Inflammatory macrophage treated with lipopolysaccharide for 1 hour (primary cell): ENCODE results near the gene OR2B2.

Experiments used
- DNase-seq, 2 donors: peaks; one replicate each; pipeline ENCODE4 v3.0.0-alpha.2; 2020 to 2022

OR2B2 gene

DNA sequence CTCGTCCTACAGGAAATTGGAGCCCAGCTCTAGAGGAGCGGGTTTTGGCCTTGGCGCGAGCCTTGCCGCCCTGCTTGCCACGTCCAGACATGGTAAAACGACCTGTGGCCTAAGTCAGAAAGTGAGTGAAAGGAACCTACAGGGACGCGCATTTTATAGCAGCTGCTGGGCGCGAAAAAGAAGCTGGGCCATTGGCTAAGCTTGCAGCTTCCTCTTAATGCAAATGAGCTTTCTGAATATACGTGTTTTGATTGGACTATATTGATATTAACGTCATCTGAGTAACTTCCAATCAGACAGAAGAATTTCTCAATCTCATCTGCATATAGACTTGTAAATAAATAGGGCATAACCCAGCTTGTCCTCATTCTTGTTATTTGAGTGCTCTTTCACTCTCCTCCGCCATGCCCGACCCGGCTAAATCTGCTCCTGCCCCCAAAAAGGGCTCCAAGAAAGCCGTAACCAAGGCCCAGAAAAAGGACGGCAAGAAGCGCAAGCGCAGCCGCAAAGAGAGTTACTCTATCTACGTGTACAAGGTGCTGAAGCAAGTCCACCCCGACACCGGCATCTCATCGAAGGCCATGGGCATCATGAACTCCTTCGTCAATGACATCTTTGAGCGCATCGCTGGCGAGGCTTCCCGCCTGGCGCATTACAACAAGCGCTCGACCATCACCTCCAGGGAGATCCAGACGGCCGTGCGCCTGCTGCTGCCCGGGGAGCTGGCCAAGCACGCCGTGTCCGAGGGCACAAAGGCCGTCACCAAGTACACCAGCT, 18.9 kb downstream of the OR2B2 start:
- peak; percentile 93 to 97 for DNase-seq

DNA sequence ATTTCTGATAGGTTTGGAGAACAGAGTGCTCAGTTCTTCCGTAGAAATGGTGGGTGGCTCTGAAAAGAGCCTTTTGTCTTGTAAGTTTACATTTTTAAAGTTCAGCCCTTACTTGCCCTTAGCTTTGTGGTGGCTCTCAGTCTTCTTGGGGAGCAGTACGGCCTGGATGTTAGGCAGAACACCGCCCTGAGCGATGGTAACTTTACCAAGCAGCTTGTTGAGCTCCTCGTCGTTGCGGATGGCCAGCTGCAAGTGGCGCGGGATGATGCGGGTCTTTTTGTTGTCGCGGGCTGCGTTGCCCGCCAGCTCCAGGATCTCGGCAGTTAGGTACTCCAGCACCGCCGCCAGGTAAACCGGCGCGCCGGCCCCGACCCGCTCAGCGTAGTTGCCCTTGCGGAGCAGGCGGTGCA, 19.5 kb downstream of the OR2B2 start:
- DNase-seq, result peak in 1 of 2 donors; percentile 15

DNA sequence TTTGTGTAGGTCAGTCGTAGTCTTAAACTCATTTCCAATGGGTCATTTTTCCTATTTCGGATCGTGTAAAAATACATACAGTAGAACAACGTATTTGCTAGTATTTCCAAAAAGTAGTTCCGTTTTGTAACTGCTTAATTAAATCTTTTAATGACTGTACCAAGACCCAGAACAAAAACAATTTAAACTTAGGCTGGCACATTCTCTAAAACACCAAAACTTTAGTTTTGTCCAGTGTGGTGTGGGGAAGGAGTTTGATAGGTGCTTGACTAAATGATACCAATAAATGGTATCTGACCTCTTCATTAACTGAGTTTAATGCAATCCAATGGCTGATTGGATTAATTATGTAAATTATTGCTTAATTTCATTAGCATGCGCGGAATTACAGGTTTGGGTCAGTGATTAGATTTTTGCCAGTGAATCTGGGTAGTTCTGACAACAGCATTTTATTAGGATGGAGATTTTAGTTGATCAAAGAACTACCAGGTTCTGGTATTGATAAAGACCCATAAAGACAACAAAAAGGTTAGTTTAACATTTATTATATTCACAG, 20.8 kb downstream of the OR2B2 start:
- DNase-seq, result no peak

DNA sequence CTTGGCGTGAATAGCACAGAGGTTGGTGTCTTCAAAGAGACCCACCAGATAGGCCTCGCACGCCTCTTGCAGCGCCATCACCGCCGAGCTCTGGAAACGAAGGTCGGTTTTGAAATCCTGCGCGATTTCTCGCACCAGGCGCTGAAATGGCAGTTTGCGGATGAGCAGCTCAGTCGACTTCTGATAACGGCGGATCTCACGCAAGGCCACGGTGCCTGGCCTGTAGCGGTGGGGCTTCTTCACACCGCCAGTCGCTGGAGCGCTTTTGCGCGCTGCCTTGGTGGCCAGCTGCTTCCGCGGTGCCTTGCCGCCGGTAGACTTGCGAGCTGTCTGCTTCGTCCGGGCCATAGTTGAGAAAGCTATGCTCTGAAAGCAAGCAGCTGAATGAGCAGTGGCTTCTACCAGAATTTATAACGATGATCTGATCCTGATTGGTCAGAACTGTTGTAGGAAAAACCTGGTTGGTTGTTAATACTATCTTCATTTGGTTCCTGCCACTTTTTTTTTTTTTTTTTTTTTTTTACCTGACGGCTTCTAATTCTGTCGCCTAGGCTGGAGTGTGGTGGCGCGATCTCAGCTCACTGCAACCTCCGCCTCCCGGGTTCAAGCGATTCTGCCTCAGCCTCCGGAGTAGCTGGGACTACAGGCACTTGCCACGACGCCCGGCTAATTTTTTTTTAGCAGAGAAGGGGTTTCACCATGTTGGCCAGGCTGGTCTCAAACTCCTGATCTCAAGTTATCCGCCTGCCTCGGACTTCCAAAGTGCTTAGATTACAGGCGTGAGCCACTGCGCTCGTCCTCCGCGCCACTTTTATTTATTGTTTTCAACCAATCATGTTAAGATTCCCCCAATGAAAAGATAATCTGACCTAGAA, 21.5 kb downstream of the OR2B2 start:
- DNase-seq, result peak; percentile 72 to 82

DNA sequence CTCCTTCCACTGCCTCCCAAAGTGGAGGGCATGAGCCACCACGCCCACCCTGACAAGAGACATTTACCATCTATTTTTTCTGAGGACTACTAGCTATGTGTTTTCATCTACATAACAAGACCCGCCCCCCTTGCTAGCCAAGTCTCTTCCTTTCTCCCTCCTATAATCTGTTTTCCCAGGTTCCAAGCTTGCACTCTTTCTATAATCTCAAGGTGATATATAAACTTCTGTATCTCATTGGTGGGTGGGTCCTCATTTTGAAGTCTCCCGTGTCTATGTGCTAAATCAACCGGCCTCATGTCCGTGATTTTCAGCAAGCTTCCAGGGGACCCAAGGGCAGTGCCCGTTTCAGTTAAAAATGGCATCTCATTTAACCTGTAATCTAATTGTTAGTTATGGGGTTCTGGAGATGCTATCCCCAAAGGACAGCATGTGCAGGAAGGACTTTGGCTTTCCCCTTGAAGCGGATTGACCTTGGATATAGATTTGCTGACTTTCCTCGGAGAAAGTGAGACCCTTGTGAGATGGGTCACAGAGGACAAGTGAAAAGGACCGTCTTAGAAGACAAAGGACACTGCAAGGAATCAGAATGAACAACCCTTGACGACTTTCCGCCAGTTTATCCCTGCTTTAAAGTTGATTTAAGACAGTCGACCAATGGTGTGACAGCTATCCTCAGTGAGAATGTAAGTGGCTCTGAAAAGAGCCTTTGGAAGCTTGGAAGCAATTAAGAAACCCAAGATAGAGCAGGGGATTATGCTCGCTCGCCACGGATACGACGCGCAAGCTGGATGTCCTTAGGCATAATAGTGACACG, 22.4 kb downstream of the OR2B2 start:
- no peak for DNase-seq

DNA sequence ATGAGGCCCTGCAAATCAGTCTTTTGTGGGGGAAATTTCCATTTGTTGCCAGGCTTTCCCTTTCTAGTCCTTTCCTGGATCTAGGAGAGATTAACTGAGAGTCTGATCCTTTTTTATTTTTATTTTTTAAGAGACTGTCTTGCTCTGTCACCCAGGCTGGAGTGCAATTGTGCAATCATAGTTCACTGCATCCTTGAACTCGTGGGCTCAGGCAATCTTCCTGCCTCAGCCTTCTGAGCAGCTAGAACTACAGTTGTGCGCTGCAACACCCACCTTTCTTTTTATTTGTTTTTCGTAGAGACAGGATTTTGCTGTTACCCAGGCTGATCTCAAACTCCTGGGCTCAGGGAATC, 22.9 kb downstream of the OR2B2 start:
- DNase-seq, result no peak

DNA sequence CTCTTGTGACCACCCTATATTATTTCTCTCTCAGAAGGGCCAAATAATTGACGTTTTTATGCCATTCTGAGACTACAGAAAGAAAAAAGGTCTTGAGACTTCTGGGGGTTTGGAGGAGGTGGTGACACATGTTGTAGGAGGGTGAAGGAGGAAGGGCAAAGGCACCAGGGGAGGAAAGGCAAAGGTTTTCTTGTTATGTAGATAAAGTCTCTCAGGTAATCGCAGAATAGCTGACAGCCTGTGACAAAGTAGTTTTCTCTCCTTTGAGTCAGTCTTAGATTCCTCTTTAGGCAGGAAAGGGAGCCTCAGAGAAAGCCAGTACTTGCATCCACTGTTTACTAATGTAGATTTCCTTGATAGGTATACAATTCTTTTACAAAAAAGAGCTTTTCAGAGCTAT, 23.6 kb downstream of the OR2B2 start:
- no peak for DNase-seq

DNA sequence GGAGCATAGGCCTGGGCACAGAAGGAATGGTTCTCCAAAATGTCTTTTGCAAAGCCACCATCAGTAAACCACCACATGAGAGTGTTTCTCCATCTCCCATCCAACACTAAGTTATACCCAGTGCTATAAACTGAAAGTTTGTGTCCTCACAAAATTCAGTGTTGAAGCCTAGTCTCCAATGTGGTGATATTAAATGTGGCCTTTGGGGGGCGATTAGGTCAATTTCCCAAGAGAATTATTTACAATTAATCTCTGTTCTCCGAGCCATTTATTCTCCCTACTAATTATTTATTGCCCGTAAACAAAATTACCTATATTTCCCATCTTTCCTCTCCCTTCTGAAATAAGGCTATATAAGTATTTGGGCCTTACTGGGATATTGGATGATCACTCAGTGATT, 26.1 kb downstream of the OR2B2 start:
- DNase-seq, result no peak

DNA sequence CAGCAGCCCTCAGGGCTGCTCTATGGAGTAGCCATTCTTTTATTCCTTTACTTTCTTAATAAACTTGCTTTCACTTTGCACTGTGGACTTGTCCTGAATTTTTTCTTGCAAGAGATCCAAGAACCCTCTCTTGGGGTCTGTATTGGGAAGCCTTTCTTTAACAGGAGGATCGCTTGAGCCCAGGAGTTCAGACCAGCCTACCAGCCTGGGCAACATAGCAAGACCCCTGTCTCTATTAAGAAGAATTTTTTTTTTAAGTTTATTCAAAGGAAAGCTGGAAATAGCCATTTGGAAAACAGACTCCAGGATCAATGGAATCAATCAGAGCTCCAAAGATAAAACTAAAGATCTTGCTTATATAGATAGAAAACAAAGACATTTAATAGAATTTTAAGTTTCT, 29.1 kb downstream of the OR2B2 start:
- DNase-seq, result no peak

DNA sequence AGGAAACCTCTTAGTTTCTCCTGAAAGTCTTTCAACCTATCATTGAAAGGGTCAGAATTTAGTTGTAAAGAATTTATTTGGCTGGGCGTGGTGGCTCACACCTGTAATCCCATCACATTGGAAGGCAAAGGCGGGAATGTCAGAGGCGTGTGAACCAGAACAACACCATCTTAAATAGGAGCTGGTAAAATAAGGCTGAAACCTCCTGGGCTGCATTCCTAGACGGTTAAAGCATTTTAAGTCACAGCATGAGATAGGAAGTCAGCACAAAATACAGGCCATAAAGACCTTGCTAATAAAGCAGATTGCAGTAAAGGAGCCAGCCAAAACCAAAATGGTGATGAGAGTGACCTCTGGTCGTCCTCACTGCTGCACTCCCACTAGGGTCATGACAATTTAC, 29.6 kb downstream of the OR2B2 start:
- DNase-seq, result no peak

DNA sequence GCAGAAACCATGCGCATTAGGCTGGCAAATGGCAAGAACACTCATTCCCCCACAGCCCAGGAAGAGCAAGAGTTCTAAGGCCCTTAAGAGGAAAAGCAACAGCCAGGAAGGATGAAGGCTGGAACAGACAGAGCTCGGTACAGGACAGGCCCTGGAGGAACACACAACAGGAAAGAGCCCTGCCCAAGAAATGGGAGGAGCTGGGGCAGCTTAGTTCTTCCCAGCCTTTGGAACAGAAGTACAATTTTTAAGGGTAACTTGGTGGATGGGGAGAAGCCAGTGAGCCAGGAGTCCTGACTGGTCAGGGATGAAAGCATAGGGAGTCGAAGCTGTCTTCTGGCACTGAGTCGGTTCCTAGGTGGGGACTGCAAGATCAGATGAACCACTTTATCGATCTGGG, 32.4 kb downstream of the OR2B2 start:
- DNase-seq, result no peak

DNA sequence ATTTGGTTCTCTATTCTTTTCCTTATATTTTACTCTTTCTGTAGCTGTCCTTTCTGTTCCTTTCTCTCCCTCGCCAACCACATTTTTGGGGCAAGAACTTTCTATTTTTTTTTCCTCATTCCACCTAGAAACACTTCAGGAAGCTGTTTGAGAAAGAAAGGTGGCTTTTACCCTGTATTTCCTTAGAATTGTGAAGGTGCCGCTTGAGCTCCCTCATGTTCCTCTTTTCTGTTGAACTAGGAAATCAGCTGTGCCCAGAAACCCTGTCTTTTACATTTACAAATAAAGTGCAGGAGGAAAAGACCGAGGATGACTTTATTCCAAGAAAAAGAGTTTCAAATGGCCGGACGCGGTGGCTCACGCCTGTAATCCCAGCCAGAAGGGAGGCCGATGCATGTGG, 38.2 kb downstream of the OR2B2 start:
- DNase-seq, result no peak

DNA sequence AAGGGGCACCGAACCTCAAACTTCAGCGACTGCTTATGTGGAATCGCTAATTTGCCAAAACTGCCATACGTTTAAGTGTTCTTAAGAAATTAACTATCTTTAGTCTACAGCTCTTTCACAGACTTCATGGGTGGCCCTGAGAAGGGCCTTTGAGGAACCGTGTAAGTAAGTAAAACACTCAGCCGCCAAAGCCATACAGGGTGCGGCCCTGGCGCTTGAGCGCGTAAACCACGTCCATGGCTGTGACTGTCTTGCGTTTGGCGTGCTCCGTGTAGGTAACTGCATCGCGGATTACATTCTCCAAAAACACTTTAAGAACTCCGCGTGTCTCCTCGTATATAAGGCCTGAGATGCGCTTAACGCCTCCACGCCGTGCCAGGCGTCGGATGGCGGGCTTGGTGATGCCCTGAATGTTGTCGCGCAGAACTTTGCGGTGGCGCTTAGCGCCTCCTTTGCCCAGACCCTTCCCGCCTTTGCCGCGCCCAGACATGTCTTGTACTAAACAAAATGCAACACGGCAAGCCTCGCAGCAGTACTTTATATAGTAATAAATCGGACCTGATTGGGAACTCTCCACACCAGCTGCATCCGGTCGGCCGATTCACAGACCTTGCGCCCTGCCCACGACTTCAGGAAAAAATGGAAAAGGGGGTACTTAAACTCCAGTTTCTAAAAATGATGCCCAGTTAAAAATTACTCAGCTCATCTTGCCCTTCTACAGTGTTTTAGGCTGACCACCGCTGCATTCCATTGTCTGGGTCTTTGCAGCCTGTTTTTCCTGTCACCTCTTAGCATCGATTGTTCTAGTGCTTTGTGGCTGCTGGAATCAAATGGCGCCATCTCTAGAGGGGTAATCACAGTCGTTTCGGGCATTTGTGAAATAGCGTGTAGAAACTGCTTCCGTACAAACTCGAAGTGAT, 38.9 kb downstream of the OR2B2 start:
- peak; percentile 47 to 54 for DNase-seq

DNA sequence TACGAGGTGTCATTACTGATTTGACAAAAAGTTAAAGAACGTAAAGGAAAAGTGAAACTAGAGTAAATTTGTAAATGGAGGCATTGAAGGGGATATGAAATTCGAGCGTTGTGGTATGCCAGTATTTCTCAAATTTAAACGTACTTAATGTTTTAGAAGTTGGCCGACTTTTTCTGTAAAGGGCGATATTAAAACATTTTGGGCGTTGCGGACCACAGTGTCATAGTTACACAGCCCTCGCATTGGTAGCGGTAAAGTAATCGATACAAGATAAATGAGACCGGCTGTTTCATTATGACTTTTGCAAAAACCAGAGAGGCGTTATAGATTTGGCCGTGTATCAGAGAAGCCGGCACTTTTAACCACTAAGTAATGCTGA, 39.6 kb downstream of the OR2B2 start:
- no peak for DNase-seq

DNA sequence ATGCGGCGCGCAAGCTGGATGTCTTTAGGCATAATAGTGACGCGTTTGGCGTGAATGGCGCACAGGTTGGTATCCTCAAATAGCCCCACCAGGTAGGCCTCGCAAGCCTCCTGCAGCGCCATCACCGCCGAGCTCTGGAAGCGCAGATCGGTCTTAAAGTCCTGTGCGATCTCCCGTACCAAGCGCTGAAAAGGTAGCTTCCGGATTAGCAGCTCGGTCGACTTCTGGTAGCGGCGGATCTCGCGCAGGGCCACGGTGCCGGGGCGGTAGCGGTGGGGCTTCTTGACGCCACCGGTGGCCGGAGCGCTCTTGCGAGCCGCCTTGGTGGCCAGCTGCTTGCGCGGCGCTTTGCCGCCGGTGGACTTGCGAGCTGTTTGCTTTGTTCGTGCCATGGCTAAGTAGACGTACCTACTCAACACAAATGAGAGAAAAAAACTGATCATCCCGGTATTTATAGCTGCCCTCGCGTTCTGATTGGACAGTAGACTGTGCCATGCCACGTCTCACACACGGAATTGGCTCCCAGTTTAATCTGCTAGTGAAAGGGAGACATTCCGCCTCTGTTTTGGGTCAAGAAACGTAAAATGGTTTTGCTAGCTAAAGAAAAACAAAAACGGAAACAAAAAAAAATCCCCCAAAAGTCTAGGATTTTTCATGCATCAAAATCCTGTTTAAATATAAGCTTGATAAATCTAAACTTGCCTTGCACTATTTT, 40.1 kb downstream of the OR2B2 start:
- DNase-seq, result peak; percentile 93 to 98

DNA sequence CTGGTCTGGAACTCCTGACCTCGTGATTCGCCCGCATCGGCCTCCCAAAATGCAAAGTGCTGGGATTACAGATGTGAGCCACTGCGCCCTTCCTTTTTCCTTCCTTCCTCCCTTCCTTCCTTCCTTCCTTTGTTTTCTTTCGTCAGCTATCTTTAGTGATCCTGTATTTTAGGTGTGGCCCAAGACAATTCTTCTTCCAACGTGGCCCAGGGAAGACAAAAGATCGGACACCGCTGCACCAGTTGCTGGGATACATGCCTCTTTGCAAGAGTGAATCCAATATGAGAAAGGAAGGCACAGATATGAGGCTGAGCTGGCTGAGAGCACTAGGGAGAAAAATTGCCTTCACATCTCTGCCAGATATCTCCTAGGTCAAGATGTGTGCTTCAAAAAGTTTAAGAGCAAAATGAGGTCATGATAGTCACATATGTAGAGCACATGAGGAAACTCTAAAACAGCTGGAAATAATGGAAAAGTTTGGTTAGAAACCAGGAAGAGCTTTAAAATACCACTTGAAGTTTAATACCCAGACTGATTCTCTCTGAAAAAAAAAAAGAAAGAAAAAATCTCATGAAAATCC, 41.8 kb downstream of the OR2B2 start:
- no peak for DNase-seq

DNA sequence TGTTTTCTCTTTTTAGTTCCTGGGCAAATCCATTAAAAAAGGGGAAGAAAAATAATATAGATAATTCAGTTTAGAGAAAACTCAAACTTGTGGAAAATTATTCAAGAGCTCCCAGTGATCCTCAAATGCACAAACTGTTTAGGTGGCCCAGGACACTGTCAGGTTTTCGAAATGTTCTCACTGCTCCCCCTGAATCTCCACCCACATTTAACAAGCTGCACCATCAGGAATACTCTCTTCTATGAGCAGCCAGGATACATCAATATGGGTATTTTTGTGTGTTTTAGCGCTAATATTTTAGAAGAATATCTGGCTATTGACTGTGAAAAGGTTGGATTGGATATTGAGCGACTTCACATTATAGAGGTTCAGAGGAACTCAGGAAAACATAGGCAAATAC, 43.9 kb downstream of the OR2B2 start:
- no peak for DNase-seq

DNA sequence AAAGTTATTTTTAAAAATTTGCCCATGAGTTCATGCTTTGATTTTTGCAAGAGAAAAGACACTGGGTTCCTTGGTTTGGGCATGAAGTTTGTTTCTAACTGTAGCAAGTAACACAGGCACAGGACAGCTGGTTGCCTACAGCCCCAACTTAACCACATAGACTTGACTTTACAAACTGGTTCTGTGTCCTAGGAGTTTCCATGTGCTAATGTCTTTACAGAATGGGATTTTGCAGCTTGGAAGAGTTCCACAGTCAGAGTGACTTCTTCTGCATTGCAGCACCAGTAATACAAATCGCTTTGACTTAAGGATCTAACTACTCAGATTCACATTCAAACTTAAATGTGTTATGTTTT, 44.3 kb downstream of the OR2B2 start:
- no peak for DNase-seq

DNA sequence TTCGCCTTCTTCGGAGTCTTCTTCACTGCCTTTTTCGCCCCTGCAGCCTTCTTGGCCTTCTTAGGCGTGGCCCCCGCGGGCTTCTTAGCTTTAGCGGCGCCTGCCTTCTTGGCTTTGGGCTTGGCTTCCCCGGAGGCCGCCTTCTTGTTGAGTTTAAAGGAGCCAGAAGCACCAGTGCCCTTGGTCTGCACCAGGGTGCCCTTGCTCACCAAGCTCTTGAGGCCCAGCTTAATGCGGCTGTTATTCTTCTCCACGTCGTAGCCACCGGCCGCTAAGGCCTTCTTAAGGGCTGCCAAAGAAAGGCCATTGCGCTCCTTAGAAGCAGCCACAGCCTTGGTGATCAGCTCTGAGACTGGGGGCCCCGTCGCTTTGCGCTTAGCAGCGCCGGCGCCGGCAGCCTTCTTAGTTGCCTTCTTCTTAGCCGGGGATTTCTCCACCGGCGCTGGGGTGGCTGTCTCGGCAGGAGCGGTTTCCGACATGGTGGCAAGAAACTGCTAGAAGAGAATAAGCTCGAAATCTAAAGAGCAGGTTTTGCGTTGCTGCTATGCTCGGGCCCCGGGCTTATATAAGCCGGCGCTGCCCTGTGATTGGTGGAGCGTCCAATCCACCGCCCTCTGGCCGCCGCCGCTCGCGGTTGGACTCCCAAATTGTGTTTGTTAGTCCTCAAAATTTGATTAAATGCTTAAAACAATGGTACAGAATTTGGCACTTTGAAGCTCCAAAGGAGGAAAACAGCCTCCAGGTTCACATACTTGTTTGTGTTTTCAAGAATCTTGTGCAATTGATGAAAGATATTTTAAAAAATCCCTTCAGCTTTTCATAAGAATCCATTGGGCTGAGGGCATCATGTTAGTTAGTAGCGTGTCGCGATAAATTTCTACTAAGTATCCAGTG, 44.9 kb downstream of the OR2B2 start:
- DNase-seq, result peak; percentile 63 to 77
